Chondrocyte (in vitro differentiated cells): Measurements from ENCODE around the gene SHANK1. TPM values are rescaled to one million over a fixed set of nuclear protein-coding genes. Genes with fewer than 3 reads are reported as not detected.

Experiments used
- DNase-seq: peaks from one replicate; pipeline ENCODE4 v3.0.0; 2021; ENCODE audit warnings: mixed read lengths, low spot score
- H3K27ac Mint-ChIP-seq: one replicate; pipeline ENCODE4 v1.8.0; 2021; ENCODE audit warnings: mild to moderate bottlenecking, moderate library complexity, mixed read lengths; ENCODE audit not compliant: unreplicated experiment
- H3K27me3 Mint-ChIP-seq: 2 replicates; pipeline ENCODE4 v1.8.0; 2021; ENCODE audit warnings: low read depth, mixed read lengths
- H3K36me3 Mint-ChIP-seq: 2 replicates; pipeline ENCODE4 v1.8.0; 2021; ENCODE audit warnings: low read depth, mixed read lengths
- H3K4me1 Mint-ChIP-seq: 2 replicates; pipeline ENCODE4 v1.8.0; 2021; ENCODE audit warnings: low read depth, mild to moderate bottlenecking, mixed read lengths
- H3K4me3 Mint-ChIP-seq: one replicate; pipeline ENCODE4 v1.8.0; 2021; ENCODE audit warnings: mild to moderate bottlenecking, moderate library complexity, mixed read lengths; ENCODE audit not compliant: unreplicated experiment
- H3K9me3 Mint-ChIP-seq: 2 replicates; pipeline ENCODE4 v1.8.0; 2021; ENCODE audit warnings: low read depth, mixed read lengths
- CTCF ChIP-seq: fragments of 200-600 bp; sonication (generic); IDR thresholded peaks from 2 replicates; pipeline ENCODE4 v1.5.0; 2021; ENCODE audit warnings: antibody characterized with exemption, mild to moderate bottlenecking, moderate library complexity
- total RNA-seq: library from RNA; stranded (reverse); gene quantifications from 3 replicates; pipeline ENCODE4 v1.2.1, GENCODE V29; 2021

The SHANK1 gene
- total RNA-seq, 1 donor from 2014 or later = 0.27 TPM

- TF ChIP-seq CTCF = no peak
These were observed 33.1 kb downstream of the SHANK1 start for GRCh38 chr19:50686310-50687032.

GRCh38 chr19:50679177-50680125 lies 40.2 kb downstream of the SHANK1 start:
- no peak for TF ChIP-seq CTCF
- no peaks in the 10 kb centered on the region for H3K36me3 Mint-ChIP-seq
- H3K27ac Mint-ChIP-seq = no peak overlapping the region
- no peaks in the 10 kb centered on the region for H3K4me1 Mint-ChIP-seq
- H3K27me3 Mint-ChIP-seq = peaks cover 46% of the 10 kb centered on the region
- DNase-seq = no peak
- H3K4me3 Mint-ChIP-seq = no peak overlapping the region
- H3K9me3 Mint-ChIP-seq = no peaks in the 10 kb centered on the region

More at GRCh38 chr19:50686310-50687032, 33.1 kb downstream of the SHANK1 start:
- Mint-ChIP-seq H3K27ac (no peak overlapping the region), H3K4me1 (no peaks in the 10 kb centered on the region), H3K36me3 (no peaks in the 10 kb centered on the region), H3K27me3 (peaks cover 48% of the 10 kb centered on the region), H3K4me3 (no peak overlapping the region), H3K9me3 (no peaks in the 10 kb centered on the region)
- no peak for DNase-seq

GRCh38 chr19:50678323-50678722 lies 41.3 kb downstream of the SHANK1 start:
- no peak for TF ChIP-seq CTCF
- peaks cover 49% of the 10 kb centered on the region for H3K27me3 Mint-ChIP-seq
- no peaks in the 10 kb centered on the region for H3K4me1 Mint-ChIP-seq
- H3K4me3 Mint-ChIP-seq = no peak overlapping the region
- H3K27ac Mint-ChIP-seq = no peak overlapping the region
- H3K36me3 Mint-ChIP-seq = no peaks in the 10 kb centered on the region
- no peaks in the 10 kb centered on the region for H3K9me3 Mint-ChIP-seq
- DNase-seq = no peak

- Mint-ChIP-seq H3K9me3 (no peaks in the 10 kb centered on the region), H3K4me3 (no peak overlapping the region), H3K36me3 (no peaks in the 10 kb centered on the region), H3K4me1 (no peaks in the 10 kb centered on the region), H3K27me3 (peaks cover 51% of the 10 kb centered on the region), H3K27ac (no peak overlapping the region)
- no peak for DNase-seq
- TF ChIP-seq CTCF = no peak
These were observed 42.0 kb downstream of the SHANK1 start for GRCh38 chr19:50677636-50678035.

- Mint-ChIP-seq H3K4me1 (no peaks in the 10 kb centered on the region), H3K27ac (no peak overlapping the region), H3K9me3 (no peaks in the 10 kb centered on the region), H3K36me3 (no peaks in the 10 kb centered on the region), H3K4me3 (no peak overlapping the region), H3K27me3 (peaks cover 51% of the 10 kb centered on the region)
- no peak for DNase-seq
- TF ChIP-seq CTCF = no peak
These were observed 42.9 kb downstream of the SHANK1 start for GRCh38 chr19:50676625-50677197.
